KOPT-K1 (cell line): ENCODE results near the gene CD101.

Source experiments
- H3K27ac ChIP-seq: fragments of 200-600 bp; sonication (generic); 2 replicates; pipeline ENCODE4 v1.5.1; 2016; ENCODE audit warnings: antibody characterized with exemption, mild to moderate bottlenecking, low read depth, low read length; ENCODE audit not compliant: poor library complexity, severe bottlenecking
- H3K36me3 ChIP-seq: fragments of 200-600 bp; sonication (generic); 2 replicates; pipeline ENCODE4 v1.5.1; 2017; ENCODE audit warnings: antibody characterized with exemption, mild to moderate bottlenecking, low read length, moderate library complexity; ENCODE audit not compliant: insufficient read depth
- H3K9me3 ChIP-seq: fragments of 200-600 bp; sonication (generic); 2 replicates; pipeline ENCODE4 v1.5.1; 2017; ENCODE audit warnings: antibody characterized with exemption, low read length, mild to moderate bottlenecking; ENCODE audit not compliant: insufficient read depth, poor library complexity, severe bottlenecking

The CD101 gene

DNA sequence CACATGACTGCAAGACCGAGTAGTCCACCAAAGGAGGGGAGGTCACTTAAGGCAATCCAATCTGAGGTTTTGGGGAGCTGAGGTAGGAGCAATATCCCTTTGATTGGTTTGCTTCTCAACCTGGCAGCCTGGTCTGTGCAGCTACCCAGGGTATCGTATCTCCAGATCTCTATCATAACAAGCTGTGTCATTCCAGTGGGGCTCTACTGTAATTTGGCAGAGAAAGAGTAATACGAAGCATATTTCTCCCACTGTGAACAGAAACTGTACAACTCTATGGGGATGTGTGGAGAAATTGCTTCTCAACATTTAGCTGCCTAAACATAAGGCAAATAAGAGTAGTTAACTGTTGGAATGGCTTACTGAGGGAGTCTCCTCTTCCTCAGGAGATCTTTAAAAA, 20.6 kb downstream of the CD101 start:
- Histone ChIP-seq H3K27ac (no peak overlapping the region), H3K36me3 (no peaks in the 10 kb centered on the region), H3K9me3 (no peaks in the 10 kb centered on the region)

DNA sequence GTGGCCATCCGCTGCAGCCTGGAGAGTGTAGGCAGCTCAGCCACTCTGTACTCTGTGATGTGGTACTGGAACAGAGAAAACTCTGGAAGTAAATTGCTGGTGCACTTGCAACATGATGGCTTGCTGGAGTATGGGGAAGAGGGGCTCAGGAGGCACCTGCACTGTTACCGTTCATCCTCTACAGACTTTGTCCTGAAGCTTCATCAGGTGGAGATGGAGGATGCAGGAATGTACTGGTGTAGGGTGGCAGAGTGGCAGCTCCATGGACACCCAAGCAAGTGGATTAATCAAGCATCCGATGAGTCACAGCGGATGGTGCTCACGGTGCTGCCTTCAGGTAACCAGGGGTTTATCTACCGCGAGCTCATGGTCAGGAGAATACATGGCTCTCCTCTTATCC, 24.0 kb downstream of the CD101 start:
- no peaks in the 10 kb centered on the region for H3K9me3 ChIP-seq
- no peak overlapping the region for H3K27ac ChIP-seq
- H3K36me3 ChIP-seq: no peaks in the 10 kb centered on the region

DNA sequence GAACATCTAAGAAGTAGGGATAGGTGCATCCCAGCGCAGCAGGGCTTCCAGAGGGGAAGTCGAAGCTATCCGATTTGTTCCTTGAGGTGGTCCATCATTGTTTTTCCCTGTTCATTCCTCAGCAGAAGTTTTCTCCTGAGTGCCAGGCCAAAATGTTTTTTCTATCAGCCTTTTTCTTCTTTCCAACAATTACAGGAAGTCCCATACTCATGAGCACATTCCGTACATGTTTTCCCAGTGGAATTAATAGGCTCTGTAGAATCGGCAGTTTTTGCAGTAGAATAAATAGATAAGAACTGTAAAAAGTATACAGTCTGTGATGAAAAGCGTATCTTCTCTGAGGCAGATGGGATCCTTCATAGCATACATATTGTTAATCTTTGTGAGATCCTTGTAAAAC, 24.8 kb downstream of the CD101 start:
- H3K36me3 ChIP-seq: no peaks in the 10 kb centered on the region
- H3K27ac ChIP-seq: no peak overlapping the region
- no peaks in the 10 kb centered on the region for H3K9me3 ChIP-seq

DNA sequence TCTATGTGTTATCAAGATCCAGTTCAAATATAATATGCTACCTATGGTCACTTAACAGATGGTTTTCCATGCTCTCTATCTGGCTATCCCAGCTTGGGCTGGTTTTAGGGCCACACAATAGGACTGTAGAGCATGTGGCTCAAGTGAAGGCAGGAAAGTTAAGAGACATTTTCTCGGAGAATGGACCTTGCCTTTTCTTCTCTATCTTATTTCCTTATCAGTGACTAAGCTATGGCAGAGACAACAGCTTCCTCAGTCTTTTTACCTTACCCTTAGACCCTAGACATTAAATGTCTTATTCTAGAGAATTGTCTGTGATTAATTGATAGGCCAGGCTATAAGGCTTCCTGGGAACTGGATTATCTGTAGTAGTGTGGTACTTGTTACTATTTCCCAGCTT, 28.1 kb downstream of the CD101 start:
- Histone ChIP-seq H3K36me3 (no peaks in the 10 kb centered on the region), H3K9me3 (no peaks in the 10 kb centered on the region), H3K27ac (no peak overlapping the region)

DNA sequence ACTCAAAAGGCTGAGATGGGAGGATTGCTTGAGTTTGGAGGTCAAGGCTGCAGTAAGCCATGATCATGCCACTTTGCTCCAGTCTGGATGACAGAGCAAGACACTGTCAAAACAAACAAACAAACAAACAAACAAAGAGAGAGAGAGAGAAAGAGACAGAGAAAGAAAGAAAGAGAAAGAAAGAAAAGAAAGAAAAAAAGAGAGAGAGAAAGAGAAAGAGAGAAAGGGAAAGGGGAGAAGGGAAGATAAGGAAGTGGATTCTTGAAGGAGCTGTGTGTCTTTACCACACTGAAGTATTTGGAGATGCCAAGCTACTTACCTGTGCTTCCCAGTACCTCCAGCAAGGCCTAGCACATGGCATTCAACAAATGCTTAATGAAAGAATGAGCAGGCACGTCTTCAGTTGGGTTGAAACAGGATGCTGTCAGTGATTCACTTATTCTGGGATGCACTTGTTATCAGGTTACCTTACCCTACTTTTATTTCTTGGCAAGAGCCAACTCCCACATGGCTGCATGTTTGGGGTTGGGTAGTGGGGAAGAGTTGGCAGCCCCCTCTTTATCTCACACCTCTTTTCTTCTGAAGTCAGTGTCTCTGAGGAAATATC, 28.8 kb downstream of the CD101 start:
- Histone ChIP-seq H3K9me3 (no peaks in the 10 kb centered on the region), H3K27ac (no peak overlapping the region), H3K36me3 (no peaks in the 10 kb centered on the region)

DNA sequence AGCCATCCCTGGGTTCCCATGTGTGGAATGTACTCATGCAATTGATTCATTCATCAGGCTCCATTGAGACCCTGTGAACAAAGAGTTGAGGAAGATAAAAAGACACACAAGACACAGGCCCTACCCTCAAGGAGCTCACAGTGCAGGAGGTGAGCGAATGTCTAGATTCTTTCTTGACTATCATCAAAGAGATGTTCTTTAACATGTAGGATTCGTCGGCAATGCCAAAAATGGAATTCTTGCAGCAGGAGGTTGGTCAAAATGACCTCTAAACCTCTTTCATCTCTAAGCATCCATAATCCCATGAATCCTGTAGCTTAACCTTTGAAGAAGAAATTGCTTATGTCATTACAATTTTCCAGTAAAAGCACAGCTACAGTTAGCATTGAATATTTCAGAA, 30.7 kb downstream of the CD101 start:
- no peak overlapping the region for H3K27ac ChIP-seq
- no peaks in the 10 kb centered on the region for H3K36me3 ChIP-seq
- H3K9me3 ChIP-seq: no peaks in the 10 kb centered on the region

DNA sequence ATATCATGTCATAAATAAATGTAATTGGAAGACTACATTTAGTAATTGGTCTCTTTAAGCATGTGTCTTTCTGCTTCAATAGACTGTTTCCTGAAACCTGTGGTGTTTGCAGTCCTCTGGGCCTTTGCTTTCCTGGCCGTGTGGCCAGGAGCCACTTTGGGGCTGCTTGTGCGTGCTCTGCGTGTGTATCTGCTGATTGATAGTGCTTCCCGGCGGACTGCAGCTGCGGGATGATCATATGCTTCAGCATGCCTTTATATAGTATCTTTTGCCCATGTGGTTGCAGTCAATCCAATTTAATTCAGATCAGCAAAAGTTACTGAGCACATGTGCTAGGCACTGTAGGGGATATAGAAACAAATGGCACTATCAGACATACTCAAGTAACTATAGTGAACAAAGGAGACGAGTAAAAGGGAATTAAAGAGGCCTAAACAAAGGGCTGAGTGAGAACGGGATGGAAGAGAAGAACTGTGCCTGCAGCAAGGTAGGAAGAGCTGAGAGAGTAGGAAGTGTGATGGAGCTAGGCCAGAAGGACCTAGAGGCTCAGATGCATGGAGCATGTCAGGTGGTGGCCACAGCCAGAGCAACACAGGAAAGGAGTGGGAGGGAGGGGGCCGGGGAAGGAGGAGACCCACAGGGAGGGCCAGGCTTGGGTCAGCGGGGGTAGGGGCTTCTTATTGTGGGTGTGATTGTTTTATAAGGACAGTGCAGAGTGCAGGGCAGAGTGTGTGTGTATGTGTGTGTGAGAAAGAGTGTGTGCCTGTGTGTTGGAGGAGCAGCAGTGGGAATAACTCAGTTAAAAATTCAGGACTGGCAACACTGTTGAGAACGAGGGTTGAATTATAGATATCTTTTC, 31.4 kb downstream of the CD101 start:
- Histone ChIP-seq H3K27ac (no peak overlapping the region), H3K9me3 (no peaks in the 10 kb centered on the region), H3K36me3 (no peaks in the 10 kb centered on the region)

DNA sequence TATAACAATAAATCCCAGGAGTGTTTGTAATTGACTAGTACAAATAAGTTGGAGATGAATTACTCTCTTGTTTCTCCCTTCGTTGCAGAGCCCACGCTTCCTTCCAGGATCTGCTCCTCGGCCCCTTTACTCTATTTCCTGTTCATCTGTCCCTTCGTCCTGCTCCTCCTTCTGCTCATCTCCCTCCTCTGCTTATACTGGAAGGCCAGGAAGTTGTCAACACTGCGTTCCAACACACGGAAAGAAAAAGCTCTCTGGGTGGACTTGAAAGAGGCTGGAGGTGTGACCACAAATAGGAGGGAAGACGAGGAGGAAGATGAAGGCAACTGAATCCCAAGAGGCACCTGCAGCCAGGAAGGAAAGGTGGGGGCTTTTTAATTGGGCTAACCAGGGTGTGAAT, 32.2 kb downstream of the CD101 start:
- Histone ChIP-seq H3K9me3 (no peaks in the 10 kb centered on the region), H3K27ac (no peak overlapping the region), H3K36me3 (no peaks in the 10 kb centered on the region)

DNA sequence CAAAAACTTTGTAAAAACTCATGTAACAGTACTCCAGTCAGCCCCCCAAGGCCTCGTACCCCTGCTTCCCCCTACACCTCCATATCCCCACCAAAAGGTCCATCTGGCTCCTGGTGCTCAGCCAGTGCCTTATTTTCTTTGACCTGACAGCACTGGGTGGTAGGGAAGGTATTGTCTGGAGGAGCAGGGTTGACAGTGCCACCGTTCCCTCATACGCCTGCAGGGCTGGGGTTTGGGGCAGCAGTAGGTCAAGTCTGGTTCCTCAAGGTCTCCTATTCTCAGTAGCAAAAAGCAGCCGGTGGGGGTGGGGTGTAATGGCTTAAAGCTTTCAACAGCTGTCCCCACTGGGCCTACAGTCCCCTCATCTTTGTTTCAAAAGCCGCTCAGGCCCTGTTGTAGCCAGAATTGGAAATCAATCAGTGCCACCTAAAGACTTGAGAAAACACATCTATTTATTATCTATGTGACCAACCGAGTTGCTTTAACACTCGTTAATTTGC, 33.3 kb downstream of the CD101 start:
- Histone ChIP-seq H3K27ac (no peak overlapping the region), H3K36me3 (no peaks in the 10 kb centered on the region)

DNA sequence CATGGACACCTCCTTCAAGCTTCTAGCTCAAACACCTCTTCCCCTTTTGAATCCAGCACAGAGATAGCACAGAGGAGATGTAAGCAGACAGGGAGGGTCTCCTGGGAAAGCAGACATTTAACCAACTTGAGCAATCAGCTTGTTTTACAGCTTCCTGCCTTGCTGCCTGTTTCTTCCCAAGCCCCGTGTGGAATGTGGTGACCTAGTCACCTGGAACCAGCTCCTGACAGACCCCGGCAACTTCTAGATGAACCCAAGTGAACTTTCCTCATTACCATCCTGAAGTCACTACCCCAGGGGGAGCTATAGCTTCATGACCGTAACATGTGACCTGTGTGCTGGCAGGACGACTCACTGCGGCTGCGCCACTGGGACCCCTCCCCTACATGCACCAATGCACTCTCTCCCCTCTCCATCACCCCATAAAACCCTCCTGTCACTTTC, 34.5 kb downstream of the CD101 start:
- Histone ChIP-seq H3K9me3 (no peaks in the 10 kb centered on the region), H3K27ac (no peak overlapping the region), H3K36me3 (no peaks in the 10 kb centered on the region)

More for the DNA sequence above, 33.3 kb downstream of the CD101 start:
- no peaks in the 10 kb centered on the region for H3K9me3 ChIP-seq

DNA sequence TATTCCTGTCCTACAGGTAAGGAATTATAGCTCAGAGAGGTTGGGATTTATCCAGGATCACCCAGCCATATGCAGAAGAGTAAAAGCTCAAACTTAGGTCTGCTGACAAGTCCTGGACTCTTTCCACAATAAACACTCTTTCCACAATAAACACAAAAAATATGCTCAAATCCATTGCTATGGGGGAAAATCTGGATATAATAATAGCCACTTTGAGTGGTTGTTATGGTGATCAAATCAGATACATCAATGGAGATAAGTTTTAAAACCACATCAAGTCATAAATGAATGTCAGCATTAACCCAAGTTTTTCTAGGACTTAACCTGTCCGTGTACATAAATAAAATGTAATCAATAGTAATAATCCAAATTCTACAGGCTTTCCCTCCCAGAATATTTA, 36.2 kb downstream of the CD101 start:
- Histone ChIP-seq H3K36me3 (no peaks in the 10 kb centered on the region), H3K9me3 (no peaks in the 10 kb centered on the region), H3K27ac (no peak overlapping the region)

DNA sequence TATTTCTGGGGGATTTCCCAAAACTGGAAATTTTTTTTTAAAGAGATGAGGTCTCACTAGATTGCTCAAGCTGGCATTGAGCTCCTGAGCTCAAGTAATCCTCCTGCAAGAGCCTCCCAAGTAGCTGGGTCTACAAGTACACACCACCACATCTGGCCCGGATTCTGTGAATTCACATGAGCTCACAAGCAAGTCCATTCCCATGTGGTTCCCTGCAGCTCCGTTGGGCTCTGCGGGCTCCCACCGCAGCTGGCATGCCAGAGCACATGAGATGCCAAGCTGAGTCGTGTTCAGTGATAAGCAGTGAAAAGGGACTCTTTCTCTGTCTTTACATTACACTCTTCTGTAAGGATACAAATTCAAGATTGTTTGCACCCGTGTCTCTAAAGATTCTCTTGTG, 36.7 kb downstream of the CD101 start:
- Histone ChIP-seq H3K36me3 (no peaks in the 10 kb centered on the region), H3K9me3 (no peaks in the 10 kb centered on the region), H3K27ac (no peak overlapping the region)

DNA sequence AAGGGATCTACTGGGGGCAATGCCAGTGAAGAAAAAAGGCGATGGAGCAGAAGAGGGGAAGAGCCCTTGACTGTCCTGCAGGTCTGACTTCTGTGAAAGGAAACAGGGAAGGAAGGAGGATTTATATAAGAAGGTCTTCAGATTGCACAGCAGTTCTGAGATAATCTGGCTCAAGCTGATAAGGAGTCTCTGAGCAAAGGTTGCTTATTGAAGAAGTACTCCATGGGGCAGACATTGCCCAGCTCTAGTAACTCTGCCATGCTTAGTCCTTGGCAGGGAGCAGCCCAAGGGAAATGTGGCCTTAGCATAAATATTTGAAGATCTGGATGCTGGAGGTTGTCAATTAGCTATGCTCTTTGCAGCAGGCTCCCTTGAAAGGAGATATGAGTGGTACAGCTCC, 42.7 kb downstream of the CD101 start:
- Histone ChIP-seq H3K27ac (no peak overlapping the region), H3K9me3 (no peaks in the 10 kb centered on the region), H3K36me3 (0 out of 2 replicates have a peak, but pooled peaks cover 5% of the 10 kb centered on the region)

DNA sequence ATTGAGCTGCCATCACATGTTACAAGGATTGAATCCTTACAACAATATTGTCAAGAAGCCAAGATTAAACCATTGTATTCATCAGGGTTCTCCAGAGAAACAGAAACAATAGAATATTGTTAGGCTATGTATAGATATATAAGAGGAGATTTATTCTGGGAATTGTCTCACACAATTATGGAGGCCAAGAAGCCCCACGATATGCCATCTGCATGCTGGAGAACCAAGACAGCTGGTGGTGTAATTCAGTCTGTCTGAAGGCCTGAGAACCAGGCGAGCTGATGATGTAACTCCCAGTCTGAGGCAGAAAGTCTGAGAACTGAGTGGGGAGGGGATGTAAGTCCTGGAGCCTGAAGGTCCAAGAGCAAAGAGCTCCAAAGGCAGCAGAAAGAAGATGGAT, 44.1 kb downstream of the CD101 start:
- H3K9me3 ChIP-seq: no peaks in the 10 kb centered on the region
- no peak overlapping the region for H3K27ac ChIP-seq
- H3K36me3 ChIP-seq: 0 out of 2 replicates have a peak, but pooled peaks cover 5% of the 10 kb centered on the region

DNA sequence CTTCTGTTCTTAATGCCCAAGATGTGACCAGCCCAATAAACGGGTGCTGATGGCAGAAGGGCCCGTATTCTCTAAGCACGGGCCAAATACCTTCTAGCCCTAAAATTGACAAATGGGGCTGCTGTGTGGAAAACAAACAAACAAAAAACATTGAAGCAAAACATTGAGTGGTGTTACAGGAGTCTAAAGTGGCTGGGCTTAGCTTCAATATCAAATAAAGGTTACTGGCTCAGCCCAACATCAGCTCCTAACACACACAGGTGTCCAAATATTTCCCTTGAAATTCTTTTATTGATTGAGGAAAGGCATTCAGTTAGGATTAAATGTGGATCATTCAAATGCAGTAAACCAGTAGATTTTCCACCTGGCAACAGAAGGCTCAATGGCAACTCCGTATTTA, 45.2 kb downstream of the CD101 start:
- H3K27ac ChIP-seq: no peak overlapping the region
- H3K36me3 ChIP-seq: 0 out of 2 replicates have a peak, but pooled peaks cover 5% of the 10 kb centered on the region
- H3K9me3 ChIP-seq: no peaks in the 10 kb centered on the region
